H1 (cell line): Measurements from ENCODE around the gene EIPR1. TPM values are rescaled to one million over a fixed set of nuclear protein-coding genes. Genes with fewer than 3 reads are reported as not detected.

Source experiments
- CTCF ChIA-PET: fragments of 300-600 bp; sonication (Branson Sonifier 250); formaldehyde crosslinking; loops from one replicate; lab custom pipeline; 2021; ENCODE audit not compliant: partially characterized antibody; lab: Charles Lee
- POLR2A ChIA-PET: fragments of 300-600 bp; sonication (Branson Sonifier 250); formaldehyde crosslinking; loops from one replicate; lab custom pipeline; 2021; ENCODE audit warnings: inconsistent platforms; ENCODE audit not compliant: partially characterized antibody; lab: Charles Lee
- DNase-seq, 2 experiments: peaks; one replicate each; pipeline versions ENCODE4 v3.0.0 to v3.0.0-alpha.2; 2010 to 2022; ENCODE audit warnings: low spot score in 2 of 2, low read depth in 1 of 2, mixed read lengths in 1 of 2
- FAIRE-seq: peaks from 2 replicates; lab custom pipeline; 2011; peaks lifted over from hg19 to GRCh38; lab: Jason Lieb, UNC
- H2AFZ ChIP-seq: 2 replicates; pipeline ENCODE4 v1.8.1; 2012; ENCODE audit warnings: low read length, inconsistent platforms
- H2AK5ac ChIP-seq: 2 replicates; pipeline ENCODE4 v1.6.1; 2013; ENCODE audit warnings: low read depth, low read length
- H2BK120ac ChIP-seq: replicated peaks from 2 replicates; pipeline ENCODE3; 2013; ENCODE audit warnings: low read depth, low read length, inconsistent platforms
- H2BK12ac ChIP-seq: 2 replicates; pipeline ENCODE4 v1.6.1; 2013; ENCODE audit warnings: low read depth, low read length
- H2BK15ac ChIP-seq: 2 replicates; pipeline ENCODE4 v1.6.1; 2013; ENCODE audit warnings: low read length
- H2BK20ac ChIP-seq: 2 replicates; pipeline ENCODE4 v1.6.1; 2013; ENCODE audit warnings: low read length
- H2BK5ac ChIP-seq: 2 replicates; pipeline ENCODE4 v1.6.1; 2013; ENCODE audit warnings: low read depth, low read length
- H3K14ac ChIP-seq: 2 replicates; pipeline ENCODE4 v1.6.1; 2013; ENCODE audit warnings: inconsistent platforms; ENCODE audit not compliant: insufficient read length
- H3K18ac ChIP-seq: 2 replicates; pipeline ENCODE4 v1.6.1; 2013; ENCODE audit warnings: low read length; ENCODE audit errors: extremely low read depth
- H3K23ac ChIP-seq: 2 replicates; pipeline ENCODE4 v1.6.1; 2013; ENCODE audit warnings: inconsistent platforms; ENCODE audit not compliant: insufficient read length
- H3K23me2 ChIP-seq: 2 replicates; pipeline ENCODE4 v1.6.1; 2013; ENCODE audit warnings: low read depth, low read length
- H3K27ac ChIP-seq: 2 replicates; pipeline ENCODE4 v1.6.1; 2011; ENCODE audit warnings: low read depth, low read length, inconsistent platforms
- H3K27me3 ChIP-seq, 4 experiments: replicated peaks in 1 of 4; 1 replicate in 1 of 4; 2 replicates in 3 of 4; pipeline versions ENCODE4 v1.6.1 to v1.8.1; 2011 to 2013; ENCODE audit warnings: low read length in 3 of 4, mild to moderate bottlenecking in 3 of 4, inconsistent platforms in 2 of 4, mixed read lengths in 2 of 4, moderate library complexity in 1 of 4; ENCODE audit not compliant: control insufficient read depth in 3 of 4, insufficient read depth in 3 of 4; ENCODE audit errors: extremely low read depth in 1 of 4
- H3K36me3 ChIP-seq, 4 experiments: 2 replicates each; pipeline versions ENCODE4 v1.6.1 to v1.8.1; 2011 to 2013; ENCODE audit warnings: mild to moderate bottlenecking in 4 of 4, low read length in 3 of 4, moderate library complexity in 2 of 4, control low read depth in 1 of 4, inconsistent platforms in 1 of 4; ENCODE audit not compliant: insufficient read depth in 4 of 4, control insufficient read depth in 2 of 4
- H3K4ac ChIP-seq: replicated peaks from 2 replicates; pipeline ENCODE3; 2013; ENCODE audit warnings: low read length, low read depth, mixed read lengths, inconsistent platforms; ENCODE audit not compliant: insufficient read length
- H3K4me1 ChIP-seq, 4 experiments: replicated peaks in 1 of 4; 1 replicate in 1 of 4; 2 replicates in 3 of 4; pipeline versions ENCODE4 v1.6.1 to v1.8.1; 2011 to 2013; ENCODE audit warnings: low read length in 3 of 4, inconsistent platforms in 2 of 4, mixed read lengths in 1 of 4; ENCODE audit not compliant: insufficient read depth in 4 of 4, control insufficient read depth in 3 of 4
- H3K4me2 ChIP-seq, 2 experiments: 2 replicates each; pipeline versions ENCODE4 v1.6.1 to v1.8.1; 2011 to 2013; ENCODE audit warnings: low read depth in 2 of 2, low read length in 2 of 2, control low read depth in 1 of 2, inconsistent platforms in 1 of 2, mild to moderate bottlenecking in 1 of 2; ENCODE audit not compliant: insufficient read depth in 1 of 2
- H3K4me3 ChIP-seq, 4 experiments: fragments of 200-600, 300-600 bp in 1 of 4; sonication (generic), shearing (Covaris generic), sonication (Bioruptor Twin) in 1 of 4; 2 replicates each; pipeline versions ENCODE4 v1.5.1 to v1.8.1; 2011 to 2016; ENCODE audit warnings: low read length in 4 of 4, low read depth in 3 of 4, control low read depth in 2 of 4, inconsistent platforms in 2 of 4, mild to moderate bottlenecking in 2 of 4, mixed read lengths in 1 of 4, moderate library complexity in 1 of 4; ENCODE audit not compliant: insufficient read depth in 2 of 4; ENCODE audit errors: extremely low read depth in 1 of 4
- H3K56ac ChIP-seq: replicated peaks from 2 replicates; pipeline ENCODE3; 2013; ENCODE audit warnings: low read depth, mild to moderate bottlenecking, mixed read lengths, low read length, inconsistent platforms; ENCODE audit not compliant: insufficient read length
- H3K79me1 ChIP-seq: 2 replicates; pipeline ENCODE4 v1.6.1; 2013; ENCODE audit warnings: low read depth, low read length, control low read depth
- H3K79me2 ChIP-seq, 2 experiments: 2 replicates each; pipeline versions ENCODE4 v1.6.1 to v1.8.1; 2012 to 2013; ENCODE audit warnings: low read length in 2 of 2, mild to moderate bottlenecking in 2 of 2, inconsistent platforms in 1 of 2; ENCODE audit not compliant: insufficient read depth in 2 of 2, control insufficient read depth in 1 of 2
- H3K9ac ChIP-seq, 4 experiments: replicated peaks in 1 of 4; 1 replicate in 1 of 4; 2 replicates in 3 of 4; pipeline versions ENCODE4 v1.6.1 to v1.8.1; 2011 to 2013; ENCODE audit warnings: low read depth in 3 of 4, low read length in 3 of 4, control low read depth in 2 of 4, mild to moderate bottlenecking in 2 of 4, moderate library complexity in 2 of 4, inconsistent platforms in 1 of 4; ENCODE audit errors: extremely low read depth in 1 of 4
- H3K9me3 ChIP-seq, 2 experiments: 2 replicates each; pipeline versions ENCODE4 v1.6.1 to v1.8.1; 2012 to 2013; ENCODE audit warnings: mild to moderate bottlenecking in 2 of 2, moderate library complexity in 2 of 2, control low read depth in 1 of 2, inconsistent platforms in 1 of 2, low read depth in 1 of 2, low read length in 1 of 2, mixed read lengths in 1 of 2; ENCODE audit not compliant: insufficient read depth in 2 of 2
- H4K20me1 ChIP-seq, 2 experiments: replicated peaks in 1 of 2; 2 replicates each; pipeline versions ENCODE3 to v1.8.1; 2011 to 2013; ENCODE audit warnings: inconsistent platforms in 2 of 2, low read length in 2 of 2, mild to moderate bottlenecking in 1 of 2; ENCODE audit not compliant: insufficient read depth in 2 of 2, control insufficient read depth in 1 of 2
- H4K5ac ChIP-seq: 2 replicates; pipeline ENCODE4 v1.6.1; 2013; ENCODE audit warnings: low read length, low read depth, mixed read lengths, inconsistent platforms; ENCODE audit not compliant: insufficient read length
- H4K8ac ChIP-seq: 2 replicates; pipeline ENCODE4 v1.8.0; 2013; ENCODE audit warnings: mild to moderate bottlenecking, moderate library complexity, low read length, inconsistent platforms; ENCODE audit not compliant: insufficient read depth; ENCODE audit errors: extremely low read depth
- H4K91ac ChIP-seq: replicated peaks from 2 replicates; pipeline ENCODE3; 2013; ENCODE audit warnings: low read length, mixed read lengths, inconsistent platforms; ENCODE audit not compliant: insufficient read length
- HDAC6 ChIP-seq: IDR thresholded peaks from one replicate; pipeline ENCODE4 v1.7.1; 2012; ENCODE audit warnings: low read depth, mild to moderate bottlenecking, inconsistent platforms, low read length, moderate library complexity
- JUND ChIP-seq: IDR thresholded peaks from 2 replicates; pipeline ENCODE4 v1.6.1; 2011; ENCODE audit warnings: mild to moderate bottlenecking, improper control_type of control experiment, low read length
- NRF1 ChIP-seq: IDR thresholded peaks from 2 replicates; pipeline ENCODE4 v1.6.1; 2011; ENCODE audit warnings: mild to moderate bottlenecking, low read depth, low read length, improper control_type of control experiment
- POU5F1 ChIP-seq: IDR thresholded peaks from 2 replicates; pipeline ENCODE4 v1.6.1; 2011; ENCODE audit warnings: low read depth, mild to moderate bottlenecking, low read length, moderate library complexity
- ZNF274 ChIP-seq: IDR thresholded peaks from 2 replicates; pipeline ENCODE4 v1.7.0; 2012; ENCODE audit warnings: low read length, borderline replicate concordance; ENCODE audit errors: extremely low read depth
- WGBS, 2 experiments: shearing (Covaris generic) in 1 of 2; methylation state at CpG; one replicate each; pipeline versions ENCODE4 v1.1.6 to v1.1.7; 2013 to 2015; ENCODE audit warnings: low lambda C conversion rate in 2 of 2, mixed read lengths in 2 of 2, inconsistent platforms in 1 of 2, low coverage in 1 of 2, missing lambda C conversion rate in 1 of 2; ENCODE audit not compliant: insufficient replicate concordance in 2 of 2, insufficient coverage in 1 of 2, insufficient read length in 1 of 2; ENCODE audit errors: extremely low coverage in 1 of 2, missing lambda C conversion rate in 1 of 2; 5-methylcytosine and 5-hydroxymethylcytosine counted together
- polyA plus RNA-seq, 7 experiments: library from polyadenylated mRNA; depleted of rRNA in 3 of 7; stranded (reverse) in 5 of 7; unstranded in 2 of 7; fragments of >200 nt in 5 of 7; fragments of 200-250 nt in 2 of 7; gene quantifications; 1 replicate in 5 of 7; 2 replicates in 1 of 7; 4 replicates in 1 of 7; pipeline versions ENCODE4 v1.2.1 to v1.2.3, GENCODE V29; 2011 to 2013; ENCODE audit warnings: missing spikeins in 2 of 7, mixed read lengths in 2 of 7
- total RNA-seq: library from RNA; stranded (reverse); fragmentation: NEBNext Ultra II Directional; extraction: Animal tissue kit (Norgen Biotek cat#: 25700); gene quantifications from 2 replicates; pipeline ENCODE4 v1.2.1, GENCODE V29; 2021
- TF ChIP-seq, protein P1 (sequence below): IDR thresholded peaks from 2 replicates; pipeline ENCODE4 v1.6.1; 2012; ENCODE audit warnings: inconsistent platforms

The EIPR1 gene
- total and polyA plus RNA-seq, 2 of the 8 experiments (the other 6 are each of a cell fraction or from before 2014, with no cell fraction given) = 26.3 to 56.4 TPM

DNA sequence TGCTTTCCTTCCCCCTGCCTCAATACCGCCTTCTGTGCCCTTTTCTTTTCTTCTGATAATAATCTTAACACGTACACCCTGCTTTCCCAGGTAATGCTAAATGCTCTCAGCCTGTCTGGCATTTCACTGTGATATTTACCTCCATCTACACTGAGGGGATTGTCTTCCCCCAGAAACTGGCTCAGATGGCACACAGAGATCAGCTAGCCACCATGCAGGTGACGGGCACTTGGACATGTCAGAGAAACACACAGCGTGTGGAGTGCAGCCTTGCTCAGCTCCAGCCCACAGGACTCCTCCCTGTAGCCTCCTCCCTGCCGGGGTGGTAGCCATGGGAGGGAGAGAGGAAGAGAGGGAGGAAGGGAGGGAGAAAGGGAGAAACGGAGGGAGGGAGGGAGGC, 131.2 kb downstream of the EIPR1 start:
- FAIRE-seq (no peak), DNase-seq (no peak)
- no peak overlapping the region for H3K4me3 ChIP-seq
- H3K14ac ChIP-seq = no peak overlapping the region
- no peak overlapping the region for H3K56ac ChIP-seq
- H2BK15ac ChIP-seq = no peak overlapping the region
- ChIA-PET CTCF (no interaction called here), POLR2A (no interaction called here)
- no peak overlapping the region for H2AK5ac ChIP-seq
- H2BK5ac ChIP-seq = no peak overlapping the region
- H3K36me3 ChIP-seq = peaks cover 0 to 7% (median 2%) of the 10 kb centered on the region in 4 experiments; a peak in 2 of 8 replicates
- H4K8ac ChIP-seq = peak overlapping the region; percentile 62; the same call in 1 of the 2 replicates
- no peaks in the 10 kb centered on the region for H3K79me1 ChIP-seq
- peaks cover 0 to 3% of the 10 kb centered on the region in 2 experiments; a peak in 2 of 4 replicates for H3K79me2 ChIP-seq
- H3K27ac ChIP-seq = no peak overlapping the region
- no peak overlapping the region for H3K18ac ChIP-seq
- WGBS, 2 experiments = 69% methylated on average over 5 of the region's 6 CpGs; no CpG with 5 or more reads in 1 of the 2 experiments
- no peak overlapping the region for H2AFZ ChIP-seq
- peaks cover 0 to 6% (median 4%) of the 10 kb centered on the region in 4 experiments; a peak in 4 of 7 replicates for H3K4me1 ChIP-seq
- no peak overlapping the region for H2BK120ac ChIP-seq
- H4K91ac ChIP-seq = no peak overlapping the region
- no peaks in the 10 kb centered on the region for H3K23me2 ChIP-seq
- TF ChIP-seq HDAC6 (no peak), POU5F1 (no peak), JUND (no peak), NRF1 (no peak), ZNF274 (no peak)
- TF ChIP-seq, protein P1, sequence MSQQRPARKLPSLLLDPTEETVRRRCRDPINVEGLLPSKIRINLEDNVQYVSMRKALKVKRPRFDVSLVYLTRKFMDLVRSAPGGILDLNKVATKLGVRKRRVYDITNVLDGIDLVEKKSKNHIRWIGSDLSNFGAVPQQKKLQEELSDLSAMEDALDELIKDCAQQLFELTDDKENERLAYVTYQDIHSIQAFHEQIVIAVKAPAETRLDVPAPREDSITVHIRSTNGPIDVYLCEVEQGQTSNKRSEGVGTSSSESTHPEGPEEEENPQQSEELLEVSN = no peak
- TF ChIP-seq, all 59 proteins: peak for 0
- Histone ChIP-seq H3K9me3 (peaks cover 18 to 25% of the 10 kb centered on the region in 2 experiments), H3K4ac (no peak overlapping the region), H4K20me1 (peaks cover 0 to 2% of the 10 kb centered on the region in 2 experiments), H4K5ac (no peak overlapping the region), H2BK20ac (no peak overlapping the region), H3K23ac (no peak overlapping the region), H3K4me2 (no peak overlapping the region), H3K9ac (no peak overlapping the region), H3K27me3 (no peaks in the 10 kb centered on the region), H2BK12ac (no peak overlapping the region)
